Inferior parietal cortex (tissue), 1 donor: Measurements from ENCODE around the gene CEP20.
"Not testable (repeated sequence)": the region's sequence is repeated elsewhere in the genome, so short reads cannot be mapped to it uniquely, and the experiment has no call there.

ENCODE experiments used
- DNase-seq: peaks from one replicate; pipeline ENCODE4 v3.0.0-alpha.2; 2016; ENCODE audit errors: extremely low spot score

The CEP20 gene

GRCh38 chr16:15888072-15888976, at the start of gene CEP20:
Gene CEP20 (minus strand): TSS chr16:15888603. CDS start chr16:15888585, 18 bp downstream.
- DNase-seq: peak; percentile 98

GRCh38 chr16:15936809-15937208, 48.4 kb upstream of the CEP20 start:
- not testable (repeated sequence) for DNase-seq

GRCh38 chr16:15934991-15935390, 46.6 kb upstream of the CEP20 start:
- DNase-seq: no peak

DNA sequence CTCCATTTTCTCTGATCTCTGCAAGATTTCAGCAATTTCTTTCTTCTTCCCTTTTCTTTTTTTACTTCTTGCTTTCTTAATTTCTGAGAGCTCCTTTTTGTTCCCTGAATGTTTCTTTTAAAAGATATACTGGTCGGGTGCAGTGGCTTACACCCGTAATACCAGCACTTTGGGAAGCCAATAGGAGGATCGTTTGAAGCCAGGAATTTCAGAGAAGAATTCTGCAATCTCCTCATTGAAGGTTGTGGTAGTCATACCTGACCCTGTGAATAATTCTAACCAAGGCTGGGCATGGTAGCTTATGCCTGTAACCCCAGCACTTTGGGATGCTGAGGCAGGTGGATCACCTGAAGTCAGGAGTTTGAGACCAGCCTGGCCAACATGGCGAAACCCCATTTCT, 45.4 kb upstream of the CEP20 start:
- DNase-seq: no peak

DNA sequence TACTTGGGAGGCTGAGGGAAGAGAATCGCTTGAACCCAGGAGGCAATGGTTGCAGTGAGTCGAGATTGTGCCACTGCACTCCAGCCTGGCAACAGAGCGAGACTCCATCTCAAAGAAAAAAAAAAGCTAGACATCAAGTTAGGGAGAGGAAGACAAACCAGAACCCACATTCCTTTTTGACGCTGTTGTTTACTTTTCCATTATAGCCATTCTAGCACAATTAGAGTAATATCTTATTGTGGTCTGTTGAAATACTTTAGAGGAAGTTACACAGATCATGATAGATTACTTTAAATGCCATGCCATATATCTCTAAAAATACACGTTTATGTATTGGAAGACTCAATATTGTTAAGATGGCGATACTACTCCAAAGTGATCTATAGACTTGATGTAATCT, 44.5 kb upstream of the CEP20 start:
- no peak for DNase-seq

DNA sequence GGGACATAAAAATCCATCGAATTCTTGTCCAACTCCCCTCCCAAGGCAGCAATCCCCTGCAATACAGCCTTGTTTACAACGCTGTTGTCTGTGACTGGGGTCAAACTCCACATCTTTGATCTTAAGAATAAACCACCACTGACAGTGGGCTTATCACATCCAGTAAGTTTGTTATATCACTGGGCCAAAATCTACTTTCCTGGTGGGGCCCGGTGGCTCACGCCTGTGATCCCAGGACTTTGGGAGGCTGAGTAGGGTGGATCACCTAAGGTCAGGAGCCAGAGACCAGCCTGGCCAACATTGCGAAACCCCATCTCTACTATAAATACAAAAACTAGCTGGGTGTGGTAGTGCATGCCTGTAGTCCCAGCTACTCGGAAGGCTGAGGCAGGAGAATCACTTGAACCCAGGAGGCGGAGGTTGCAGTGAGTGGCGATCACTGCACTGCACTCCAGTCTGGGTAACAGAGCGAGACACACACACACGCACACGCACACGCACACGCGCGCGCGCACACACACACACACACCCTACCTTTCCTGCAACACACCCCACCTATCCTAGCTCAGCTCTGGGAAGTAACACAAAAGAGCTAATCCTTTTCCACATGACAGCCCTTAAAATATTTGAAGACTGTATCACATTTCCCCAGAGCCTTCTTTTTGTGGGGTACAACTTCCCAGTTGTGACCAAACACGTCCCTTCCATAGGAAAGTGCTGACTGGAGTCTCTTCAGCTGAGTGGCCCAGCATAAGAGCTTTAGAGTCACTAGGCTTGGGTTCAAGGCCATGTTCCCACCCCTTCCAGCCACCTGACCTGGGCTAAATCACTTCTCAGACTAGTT, 40.1 kb upstream of the CEP20 start:
- DNase-seq: no peak

- DNase-seq: no peak
Observed at GRCh38 chr16:15925631-15926030, 37.2 kb upstream of the CEP20 start.

DNA sequence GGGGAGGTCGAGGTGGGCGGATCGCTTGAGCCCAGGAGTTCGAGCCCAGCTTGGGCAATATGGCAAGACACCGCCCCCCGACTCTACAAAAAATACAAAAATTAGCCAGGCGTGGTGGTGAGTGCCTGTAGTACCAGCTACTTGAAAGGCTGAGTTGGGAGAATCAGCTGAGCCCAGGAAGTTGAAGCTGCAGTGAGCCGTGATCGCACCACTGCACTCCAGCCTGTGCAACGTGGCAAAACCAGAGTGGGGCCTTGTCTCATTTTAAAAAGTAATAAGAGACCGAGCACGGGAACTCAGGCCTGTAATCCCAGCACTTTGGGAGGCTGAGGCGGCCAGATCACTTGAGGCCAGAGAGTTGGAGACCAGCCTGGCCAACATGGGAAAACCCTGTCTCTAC, 36.6 kb upstream of the CEP20 start:
- no peak for DNase-seq

- DNase-seq: no peak
Observed at GRCh38 chr16:15919331-15919730, 30.9 kb upstream of the CEP20 start.

GRCh38 chr16:15918314-15918713, 29.9 kb upstream of the CEP20 start:
- not testable (repeated sequence) for DNase-seq

- no peak for DNase-seq
Observed at GRCh38 chr16:15916323-15916722, 27.9 kb upstream of the CEP20 start.

DNA sequence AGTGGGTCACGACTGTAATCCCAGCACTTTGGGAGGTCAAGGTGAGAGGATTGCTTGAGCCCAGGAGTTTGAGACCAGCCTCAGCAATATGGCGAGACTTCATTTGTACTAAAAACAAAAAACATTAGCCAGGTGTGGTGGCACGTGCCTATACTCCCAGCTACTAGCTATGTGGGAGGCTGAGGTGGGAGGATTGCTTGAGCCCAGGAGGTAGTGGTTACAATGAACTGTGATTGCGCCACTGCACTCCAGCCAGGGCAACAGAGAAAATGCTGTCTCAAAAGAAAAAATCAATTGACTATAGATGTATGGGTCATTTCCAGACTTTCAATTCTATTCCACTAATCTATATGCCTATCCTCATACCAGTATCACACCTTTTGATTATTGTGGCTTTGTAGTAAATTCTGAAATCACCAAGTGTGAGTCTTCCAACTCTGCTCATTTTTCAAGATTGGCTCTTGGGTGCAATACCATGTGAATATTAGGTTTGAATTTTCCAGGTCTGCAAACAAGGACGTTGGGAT, 27.2 kb upstream of the CEP20 start:
- no peak for DNase-seq

- DNase-seq: no peak
Observed at GRCh38 chr16:15913046-15913698, 24.8 kb upstream of the CEP20 start.

DNA sequence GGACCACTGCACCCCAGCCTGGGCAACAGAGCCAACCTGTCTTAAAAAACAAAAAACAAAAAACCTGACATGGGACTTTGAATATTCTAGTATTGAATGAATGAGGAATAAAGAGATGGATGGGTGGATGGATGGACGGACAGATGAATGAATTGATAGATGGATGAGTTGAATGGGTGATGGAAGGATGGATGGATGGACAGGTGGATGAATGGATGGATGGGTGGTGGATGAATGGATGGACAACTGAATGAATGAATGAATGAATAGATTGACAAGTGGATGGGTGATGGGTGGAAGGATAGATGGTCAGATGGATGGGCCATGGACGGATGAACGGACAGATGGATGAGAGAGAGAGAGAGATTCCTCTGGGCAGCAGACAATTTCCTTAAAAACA, 22.8 kb upstream of the CEP20 start:
- DNase-seq: no peak

GRCh38 chr16:15907863-15908478, 19.6 kb upstream of the CEP20 start:
- DNase-seq: no peak

DNA sequence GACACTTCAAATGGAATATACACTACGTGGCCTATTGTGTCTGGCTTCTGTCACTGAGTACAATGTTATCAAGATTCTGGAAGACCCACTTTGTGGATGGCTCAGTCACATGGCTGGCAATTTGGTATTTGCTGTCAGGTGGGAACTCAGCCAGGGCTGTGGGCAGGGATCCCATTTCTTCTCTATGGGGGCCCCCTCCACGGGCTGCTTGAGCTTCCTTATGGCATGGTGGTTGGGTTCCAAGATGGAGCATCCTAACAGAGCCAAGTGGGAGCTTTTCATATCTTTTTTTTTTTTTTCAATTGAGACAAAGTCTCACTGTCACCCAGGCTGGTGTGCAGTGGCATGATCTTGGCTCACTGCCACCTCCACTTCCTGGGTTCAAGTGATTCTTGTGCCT, 18.0 kb upstream of the CEP20 start:
- no peak for DNase-seq

DNA sequence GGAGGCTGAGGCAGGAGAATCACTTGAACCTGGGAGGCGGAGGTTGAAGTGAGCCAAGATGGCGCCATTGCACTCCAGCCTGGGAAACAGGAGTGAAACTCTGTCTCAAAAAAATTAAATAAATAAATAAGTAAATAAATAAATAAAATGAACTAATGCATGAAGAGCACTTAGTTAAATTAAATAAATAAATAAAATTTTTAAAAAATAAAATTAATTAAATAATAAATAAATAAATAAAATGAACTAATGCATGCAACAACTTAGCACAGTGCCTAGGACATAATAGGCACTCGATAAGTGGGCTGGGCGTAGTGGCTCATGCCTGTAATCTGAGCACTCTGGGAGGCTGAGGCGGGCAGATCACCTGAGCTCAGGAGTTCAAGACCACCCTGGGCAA, 15.6 kb upstream of the CEP20 start:
- DNase-seq: no peak

DNA sequence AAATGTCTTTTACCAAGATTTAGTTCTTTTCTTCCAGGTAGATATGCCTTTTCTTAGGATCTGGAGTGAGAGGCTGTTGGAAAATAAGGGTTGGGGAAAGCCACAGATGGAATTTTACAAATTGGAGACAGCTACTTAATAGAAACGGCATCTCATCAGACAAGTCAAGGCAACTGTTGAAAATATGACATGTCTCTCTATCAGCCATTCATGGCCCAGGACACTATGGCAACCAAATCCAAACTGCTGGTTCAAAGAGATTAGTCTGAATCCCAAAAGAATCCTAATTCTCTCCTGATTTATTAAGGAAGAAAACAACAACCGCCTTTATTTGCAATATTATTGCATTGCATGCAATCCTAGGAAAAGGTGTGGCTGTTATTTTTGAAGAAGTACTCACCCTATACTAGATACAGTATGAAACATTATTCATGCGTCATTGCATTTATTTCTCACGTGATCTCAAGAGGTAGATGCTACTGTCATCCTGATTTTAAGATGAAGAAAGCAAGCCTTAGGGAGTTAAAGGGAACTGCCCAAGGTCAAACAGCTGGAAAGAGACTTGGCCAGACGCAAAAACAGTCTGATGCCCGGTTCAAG, 12.6 kb upstream of the CEP20 start:
- DNase-seq: no peak

DNA sequence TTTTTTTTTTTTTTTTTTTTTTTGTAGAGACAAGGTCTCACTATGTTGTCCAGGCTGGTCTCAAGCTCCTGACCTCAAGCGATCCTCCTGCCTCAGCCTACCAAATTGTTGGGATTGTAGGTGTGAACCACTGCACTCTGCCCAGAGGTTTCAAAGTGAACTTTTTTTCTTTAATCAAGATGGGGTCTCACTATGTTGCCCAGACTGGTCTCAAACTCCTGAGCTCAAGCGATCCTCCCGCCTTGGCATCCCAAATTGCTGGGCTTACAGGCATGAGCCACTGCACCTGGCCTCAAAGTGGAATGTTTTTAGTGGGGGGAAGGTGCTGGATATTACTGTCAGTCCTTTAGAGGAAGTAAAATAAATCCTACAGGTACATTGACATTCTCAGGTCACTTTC, 12.0 kb upstream of the CEP20 start:
- DNase-seq: no peak

GRCh38 chr16:15899538-15900100, 11.2 kb upstream of the CEP20 start:
- DNase-seq: no peak

DNA sequence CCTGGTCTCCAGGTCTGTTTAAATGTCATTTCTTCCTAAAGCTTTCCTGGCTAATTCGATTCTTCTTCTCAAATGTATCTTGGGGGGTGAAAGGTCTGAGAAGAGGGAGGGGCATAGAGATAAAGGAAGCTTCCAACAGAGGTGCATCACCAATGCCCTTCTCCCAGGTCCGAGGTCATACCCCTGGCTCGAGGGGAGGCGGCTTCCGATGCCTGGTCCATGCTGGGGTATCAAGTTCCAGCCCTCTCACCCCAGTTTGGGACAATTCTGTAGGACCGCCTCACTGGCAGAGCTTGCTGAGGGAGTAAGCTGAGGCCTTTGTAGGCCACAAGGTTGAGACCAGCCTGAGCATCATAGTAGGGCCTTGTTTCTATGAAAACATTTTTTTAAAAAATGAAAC, 10.3 kb upstream of the CEP20 start:
- no peak for DNase-seq
